Hepatocyte (in vitro differentiated cells): ENCODE measurements around the gene ZBTB16. TPM values are rescaled to one million over a fixed set of nuclear protein-coding genes. Genes with fewer than 3 reads are reported as not detected.

ENCODE experiments used
- DNase-seq: peaks from one replicate; pipeline ENCODE4 v3.0.0-alpha.2; 2016; ENCODE audit warnings: low spot score
- H2AFZ ChIP-seq: fragments of 200-600 bp; sonication (generic); 2 replicates; pipeline ENCODE4 v1.6.0; 2016; ENCODE audit warnings: antibody characterized with exemption, mild to moderate bottlenecking
- H3K27ac ChIP-seq: fragments of 200-600 bp; sonication (generic); 2 replicates; pipeline ENCODE4 v1.5.1; 2016; ENCODE audit warnings: mild to moderate bottlenecking
- H3K27me3 ChIP-seq: fragments of 200-600 bp; sonication (generic); 2 replicates; pipeline ENCODE4 v1.6.1; 2016
- H3K36me3 ChIP-seq: fragments of 200-600 bp; sonication (generic); replicated peaks from 2 replicates; pipeline ENCODE4 v1.5.1; 2016; ENCODE audit warnings: low read depth; ENCODE audit not compliant: insufficient read depth
- H3K4me1 ChIP-seq: fragments of 200-600 bp; sonication (generic); 2 replicates; pipeline ENCODE4 v1.5.1; 2016; ENCODE audit warnings: mild to moderate bottlenecking, moderate library complexity; ENCODE audit not compliant: insufficient read depth
- H3K4me2 ChIP-seq: fragments of 200-600 bp; sonication (generic); 2 replicates; pipeline ENCODE4 v1.6.0; 2016
- H3K4me3 ChIP-seq: fragments of 200-600 bp; sonication (generic); 2 replicates; pipeline ENCODE4 v1.5.1; 2016; ENCODE audit warnings: mild to moderate bottlenecking
- H3K79me2 ChIP-seq: fragments of 200-600 bp; sonication (generic); 2 replicates; pipeline ENCODE4 v1.6.0; 2017; ENCODE audit warnings: mild to moderate bottlenecking
- H3K9me2 ChIP-seq: fragments of 200-600 bp; sonication (generic); replicated peaks from 2 replicates; pipeline ENCODE4 v1.6.0; 2017; ENCODE audit warnings: mild to moderate bottlenecking; ENCODE audit not compliant: insufficient read depth
- H3K9me3 ChIP-seq: fragments of 200-600 bp; sonication (generic); 2 replicates; pipeline ENCODE4 v1.5.1; 2016; ENCODE audit warnings: low read depth, mild to moderate bottlenecking
- H4K20me1 ChIP-seq: fragments of 200-600 bp; sonication (generic); 2 replicates; pipeline ENCODE4 v1.6.0; 2016; ENCODE audit warnings: mild to moderate bottlenecking; ENCODE audit not compliant: insufficient read depth, poor library complexity, severe bottlenecking
- CTCF ChIP-seq: fragments of 200-600 bp; sonication (generic); IDR thresholded peaks from 2 replicates; pipeline ENCODE4 v1.5.1; 2016; ENCODE audit warnings: antibody characterized with exemption, mild to moderate bottlenecking; ENCODE audit not compliant: poor library complexity
- EZH2 ChIP-seq: fragments of 200-600 bp; sonication (generic); IDR thresholded peaks from 2 replicates; pipeline ENCODE4 v1.6.1; 2016; ENCODE audit warnings: antibody characterized with exemption, mild to moderate bottlenecking, borderline replicate concordance
- EZH2phosphoT487 ChIP-seq: fragments of 200-600 bp; sonication (generic); IDR thresholded peaks from one replicate; pipeline ENCODE4 v1.6.1; 2018; ENCODE audit warnings: antibody characterized with exemption, mild to moderate bottlenecking, low read depth, moderate library complexity; ENCODE audit not compliant: unreplicated experiment, severe bottlenecking
- WGBS: methylation state at CpG from one replicate; pipeline ENCODE4 v1.1.6; 2016; ENCODE audit warnings: low lambda C conversion rate; ENCODE audit errors: missing lambda C conversion rate; 5-methylcytosine and 5-hydroxymethylcytosine counted together
- polyA plus RNA-seq: library from polyadenylated mRNA; unstranded; fragments of >200 nt; fragmentation: Nextera tagmentation; extraction: Ambion mirVana; gene quantifications from 2 replicates; pipeline ENCODE4 v1.2.1, GENCODE V29; 2016
- total RNA-seq: library from RNA; depleted of rRNA; stranded (reverse); fragments of >200 nt; gene quantifications from 2 replicates; pipeline ENCODE4 v1.2.3, GENCODE V29; 2014

ZBTB16 gene
- total and polyA plus RNA-seq, 2 experiments from 2014 or later = 30.1 to 52.3 TPM

- Histone ChIP-seq H3K9me3 (no peaks in the 10 kb centered on the region), H3K4me1 (peaks cover 87% of the 10 kb centered on the region), H3K4me2 (peak overlapping the region; percentile 60), H3K27ac (peak overlapping the region; percentile 96), H3K79me2 (peaks cover 38% of the 10 kb centered on the region), H4K20me1 (no peaks in the 10 kb centered on the region), H3K9me2 (no peaks in the 10 kb centered on the region), H3K27me3 (no peaks in the 10 kb centered on the region), H3K4me3 (no peak overlapping the region), H2AFZ (no peak overlapping the region), H3K36me3 (no peaks in the 10 kb centered on the region)
- peak; percentile 53 for DNase-seq
- TF ChIP-seq CTCF (no peak), EZH2 (no peak), EZH2phosphoT487 (no peak)
- WGBS = 60% methylated on average over 9 of the region's 9 CpGs
These were observed 104.4 kb downstream of the ZBTB16 start for GRCh38 chr11:114163830-114164401.

- H3K4me2 ChIP-seq = peak overlapping the region; percentile 60
- H2AFZ ChIP-seq = no peak overlapping the region
- H3K9me3 ChIP-seq = no peaks in the 10 kb centered on the region
- H3K4me1 ChIP-seq = peaks cover 87% of the 10 kb centered on the region
- H3K36me3 ChIP-seq = no peaks in the 10 kb centered on the region
- peaks cover 39% of the 10 kb centered on the region for H3K79me2 ChIP-seq
- 94% methylated on average over 9 of the region's 9 CpGs for WGBS
- H3K4me3 ChIP-seq = no peak overlapping the region
- H4K20me1 ChIP-seq = no peaks in the 10 kb centered on the region
- peak overlapping the region; percentile 96 for H3K27ac ChIP-seq
- no peak for DNase-seq
- TF ChIP-seq CTCF = no peak
- TF ChIP-seq EZH2phosphoT487 = no peak
- TF ChIP-seq EZH2 = no peak
- no peaks in the 10 kb centered on the region for H3K27me3 ChIP-seq
- H3K9me2 ChIP-seq = no peaks in the 10 kb centered on the region
These were observed 105.0 kb downstream of the ZBTB16 start for GRCh38 chr11:114164546-114164945.

- no peak for TF ChIP-seq EZH2phosphoT487
- TF ChIP-seq EZH2 = no peak
- no peak for TF ChIP-seq CTCF
- Histone ChIP-seq H3K27ac (peak overlapping the region; percentile 96), H3K9me3 (no peaks in the 10 kb centered on the region), H3K4me2 (no peak overlapping the region), H3K4me3 (no peak overlapping the region), H3K79me2 (peaks cover 49% of the 10 kb centered on the region), H3K27me3 (no peaks in the 10 kb centered on the region), H2AFZ (no peak overlapping the region), H3K4me1 (peaks cover 90% of the 10 kb centered on the region), H4K20me1 (no peaks in the 10 kb centered on the region), H3K9me2 (no peaks in the 10 kb centered on the region), H3K36me3 (no peaks in the 10 kb centered on the region)
- no peak for DNase-seq
- 96% methylated on average over 7 of the region's 7 CpGs for WGBS
These were observed 106.1 kb downstream of the ZBTB16 start for GRCh38 chr11:114165326-114166230.
